Spleen (tissue), 7 donors: ENCODE results near the gene NIPA2.

Experiments
- CTCF ChIP-seq, 11 experiments: fragments of 200-600 bp in 7 of 11; fragments of 450-650 bp in 4 of 11; sonication (generic) in 4 of 11; IDR thresholded peaks in 8 of 11; conservative IDR thresholded peaks in 3 of 11; 1 replicate in 7 of 11; 2 replicates in 4 of 11; pipeline versions ENCODE4 v1.4.0 to v1.8.0; 2016 to 2021; ENCODE audit warnings: antibody characterized with exemption in 11 of 11, inconsistent platforms in 4 of 11, mild to moderate bottlenecking in 1 of 11
- POLR2AphosphoS5 ChIP-seq, 3 donors: sonication (generic); formaldehyde crosslinking; IDR thresholded peaks; one replicate each; pipeline ENCODE4 v1.5.1; 2017; ENCODE audit warnings: antibody characterized with exemption in 3 of 3
- donor health status: DM: no; HTN: no; CAD: no; lungs with moderate emphysema.
- donor health status: DM: no; HTN: no; CAD: no.
- donor health status: DM: no; HTN: no; CAD: no.

GRCh38 chr15:22806156-22806555 lies 32.3 kb upstream of the NIPA2 start:
- no peak for TF ChIP-seq CTCF (IDR thresholded peaks at IDR 0.05 in 8 of 11, conservative IDR thresholded peaks at IDR 0.05 in 3 of 11)
- no peak for TF ChIP-seq POLR2AphosphoS5 (IDR thresholded peaks at IDR 0.05)
